Measurements from ENCODE around the gene SLC4A2. TPM values are rescaled to one million over a fixed set of nuclear protein-coding genes. Genes with fewer than 3 reads are reported as not detected.

SLC4A2 gene, protein sequence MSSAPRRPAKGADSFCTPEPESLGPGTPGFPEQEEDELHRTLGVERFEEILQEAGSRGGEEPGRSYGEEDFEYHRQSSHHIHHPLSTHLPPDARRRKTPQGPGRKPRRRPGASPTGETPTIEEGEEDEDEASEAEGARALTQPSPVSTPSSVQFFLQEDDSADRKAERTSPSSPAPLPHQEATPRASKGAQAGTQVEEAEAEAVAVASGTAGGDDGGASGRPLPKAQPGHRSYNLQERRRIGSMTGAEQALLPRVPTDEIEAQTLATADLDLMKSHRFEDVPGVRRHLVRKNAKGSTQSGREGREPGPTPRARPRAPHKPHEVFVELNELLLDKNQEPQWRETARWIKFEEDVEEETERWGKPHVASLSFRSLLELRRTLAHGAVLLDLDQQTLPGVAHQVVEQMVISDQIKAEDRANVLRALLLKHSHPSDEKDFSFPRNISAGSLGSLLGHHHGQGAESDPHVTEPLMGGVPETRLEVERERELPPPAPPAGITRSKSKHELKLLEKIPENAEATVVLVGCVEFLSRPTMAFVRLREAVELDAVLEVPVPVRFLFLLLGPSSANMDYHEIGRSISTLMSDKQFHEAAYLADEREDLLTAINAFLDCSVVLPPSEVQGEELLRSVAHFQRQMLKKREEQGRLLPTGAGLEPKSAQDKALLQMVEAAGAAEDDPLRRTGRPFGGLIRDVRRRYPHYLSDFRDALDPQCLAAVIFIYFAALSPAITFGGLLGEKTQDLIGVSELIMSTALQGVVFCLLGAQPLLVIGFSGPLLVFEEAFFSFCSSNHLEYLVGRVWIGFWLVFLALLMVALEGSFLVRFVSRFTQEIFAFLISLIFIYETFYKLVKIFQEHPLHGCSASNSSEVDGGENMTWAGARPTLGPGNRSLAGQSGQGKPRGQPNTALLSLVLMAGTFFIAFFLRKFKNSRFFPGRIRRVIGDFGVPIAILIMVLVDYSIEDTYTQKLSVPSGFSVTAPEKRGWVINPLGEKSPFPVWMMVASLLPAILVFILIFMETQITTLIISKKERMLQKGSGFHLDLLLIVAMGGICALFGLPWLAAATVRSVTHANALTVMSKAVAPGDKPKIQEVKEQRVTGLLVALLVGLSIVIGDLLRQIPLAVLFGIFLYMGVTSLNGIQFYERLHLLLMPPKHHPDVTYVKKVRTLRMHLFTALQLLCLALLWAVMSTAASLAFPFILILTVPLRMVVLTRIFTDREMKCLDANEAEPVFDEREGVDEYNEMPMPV
- total RNA-seq (153 and 188 TPM in 2 replicates), polyA plus RNA-seq (167 and 175 TPM in 2 replicates)

- Histone ChIP-seq H3K79me2 (peaks cover 44% of the 10 kb centered on the region), H3K9me2 (replicated peaks; ENCODE audit: insufficient read depth) (no peaks in the 10 kb centered on the region), H3K4me3 (peak within 1 kb of the TSS; percentile 94), H3K4me1 (ENCODE audit: insufficient read depth) (peaks cover 44% of the 10 kb centered on the region), H2AFZ (peak within 1 kb of the TSS; percentile 50), H3K4me2 (peak within 1 kb of the TSS; percentile 88), H4K20me1 (ENCODE audit: insufficient read depth, poor library complexity, severe bottlenecking) (peaks cover 24% of the 10 kb centered on the region), H3K27ac (peak within 1 kb of the TSS; percentile 97), H3K27me3 (no peaks in the 10 kb centered on the region), H3K36me3 (replicated peaks; ENCODE audit: insufficient read depth, low read depth) (no peaks in the 10 kb centered on the region), H3K9me3 (ENCODE audit: low read depth) (no peaks in the 10 kb centered on the region)
- WGBS (ENCODE audit: low lambda C conversion rate, missing lambda C conversion rate), result 0% methylated on average over 2 of the region's 75 CpGs
- TF ChIP-seq, protein P1, sequence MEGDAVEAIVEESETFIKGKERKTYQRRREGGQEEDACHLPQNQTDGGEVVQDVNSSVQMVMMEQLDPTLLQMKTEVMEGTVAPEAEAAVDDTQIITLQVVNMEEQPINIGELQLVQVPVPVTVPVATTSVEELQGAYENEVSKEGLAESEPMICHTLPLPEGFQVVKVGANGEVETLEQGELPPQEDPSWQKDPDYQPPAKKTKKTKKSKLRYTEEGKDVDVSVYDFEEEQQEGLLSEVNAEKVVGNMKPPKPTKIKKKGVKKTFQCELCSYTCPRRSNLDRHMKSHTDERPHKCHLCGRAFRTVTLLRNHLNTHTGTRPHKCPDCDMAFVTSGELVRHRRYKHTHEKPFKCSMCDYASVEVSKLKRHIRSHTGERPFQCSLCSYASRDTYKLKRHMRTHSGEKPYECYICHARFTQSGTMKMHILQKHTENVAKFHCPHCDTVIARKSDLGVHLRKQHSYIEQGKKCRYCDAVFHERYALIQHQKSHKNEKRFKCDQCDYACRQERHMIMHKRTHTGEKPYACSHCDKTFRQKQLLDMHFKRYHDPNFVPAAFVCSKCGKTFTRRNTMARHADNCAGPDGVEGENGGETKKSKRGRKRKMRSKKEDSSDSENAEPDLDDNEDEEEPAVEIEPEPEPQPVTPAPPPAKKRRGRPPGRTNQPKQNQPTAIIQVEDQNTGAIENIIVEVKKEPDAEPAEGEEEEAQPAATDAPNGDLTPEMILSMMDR (IDR thresholded peaks at IDR 0.05; ENCODE audit: poor library complexity), result peak; percentile 60
- TF ChIP-seq EZH2phosphoT487 (IDR thresholded peaks at IDR 0.05; ENCODE audit: low read depth, severe bottlenecking, unreplicated experiment), result no peak
- DNase-seq (ENCODE audit: low spot score), result peak; percentile 90
Measured at GRCh38 chr7:151059367-151060112, at the start of gene SLC4A2. SLC4A2 (plus strand) TSS chr7:151059589; CDS start chr7:151061988, 2,399 bp downstream.

- Histone ChIP-seq H3K4me1 (ENCODE audit: insufficient read depth) (peaks cover 33% of the 10 kb centered on the region), H3K9me3 (ENCODE audit: low read depth) (no peaks in the 10 kb centered on the region), H2AFZ (no peak overlapping the region), H3K4me2 (peak overlapping the region; percentile 70), H4K20me1 (ENCODE audit: insufficient read depth, poor library complexity, severe bottlenecking) (no peaks in the 10 kb centered on the region), H3K9me2 (replicated peaks; ENCODE audit: insufficient read depth) (no peaks in the 10 kb centered on the region), H3K79me2 (no peaks in the 10 kb centered on the region), H3K4me3 (no peak overlapping the region), H3K27ac (no peak overlapping the region), H3K36me3 (replicated peaks; ENCODE audit: insufficient read depth, low read depth) (no peaks in the 10 kb centered on the region), H3K27me3 (no peaks in the 10 kb centered on the region)
- no peak for TF ChIP-seq EZH2 (IDR thresholded peaks at IDR 0.05; ENCODE audit: borderline replicate concordance)
- no peak for TF ChIP-seq EZH2phosphoT487 (IDR thresholded peaks at IDR 0.05; ENCODE audit: low read depth, severe bottlenecking, unreplicated experiment)
- TF ChIP-seq, protein P1 (IDR thresholded peaks at IDR 0.05; ENCODE audit: poor library complexity), result no peak
- DNase-seq (ENCODE audit: low spot score), result no peak
- whole genome bisulfite sequencing (ENCODE audit: low lambda C conversion rate, missing lambda C conversion rate), result 37% methylated on average over 6 of the region's 7 CpGs
Measured at GRCh38 chr7:151010037-151010306, 49.4 kb upstream of the SLC4A2 start.

- no peaks in the 10 kb centered on the region for H3K27me3 ChIP-seq
- H3K9me2 ChIP-seq (replicated peaks; ENCODE audit: insufficient read depth), result no peaks in the 10 kb centered on the region
- H3K9me3 ChIP-seq (ENCODE audit: low read depth), result no peaks in the 10 kb centered on the region
- no peak overlapping the region for H3K4me3 ChIP-seq
- no peaks in the 10 kb centered on the region for H3K79me2 ChIP-seq
- no peaks in the 10 kb centered on the region for H4K20me1 ChIP-seq (ENCODE audit: insufficient read depth, poor library complexity, severe bottlenecking)
- H3K4me1 ChIP-seq (ENCODE audit: insufficient read depth), result peaks cover 33% of the 10 kb centered on the region
- TF ChIP-seq, protein P1 (IDR thresholded peaks at IDR 0.05; ENCODE audit: poor library complexity), result no peak
- no peak for TF ChIP-seq EZH2 (IDR thresholded peaks at IDR 0.05; ENCODE audit: borderline replicate concordance)
- no peak for TF ChIP-seq EZH2phosphoT487 (IDR thresholded peaks at IDR 0.05; ENCODE audit: low read depth, severe bottlenecking, unreplicated experiment)
- H3K4me2 ChIP-seq, result peak overlapping the region; percentile 70
- peak overlapping the region; percentile 23 for H2AFZ ChIP-seq
- no peaks in the 10 kb centered on the region for H3K36me3 ChIP-seq (replicated peaks; ENCODE audit: insufficient read depth, low read depth)
- peak overlapping the region; percentile 51 for H3K27ac ChIP-seq
- 43% methylated on average over 18 of the region's 18 CpGs for WGBS (ENCODE audit: low lambda C conversion rate, missing lambda C conversion rate)
- DNase-seq (ENCODE audit: low spot score), result peak; percentile 72
Measured at GRCh38 chr7:151010307-151011096, 48.9 kb upstream of the SLC4A2 start.

Measured in hepatocyte (in vitro differentiated cells).